ENCODE data around the gene DBT.
"Not testable (repeated sequence)": the region's sequence is repeated elsewhere in the genome, so short reads cannot be mapped to it uniquely, and the experiment has no call there.

The DBT gene

DNA sequence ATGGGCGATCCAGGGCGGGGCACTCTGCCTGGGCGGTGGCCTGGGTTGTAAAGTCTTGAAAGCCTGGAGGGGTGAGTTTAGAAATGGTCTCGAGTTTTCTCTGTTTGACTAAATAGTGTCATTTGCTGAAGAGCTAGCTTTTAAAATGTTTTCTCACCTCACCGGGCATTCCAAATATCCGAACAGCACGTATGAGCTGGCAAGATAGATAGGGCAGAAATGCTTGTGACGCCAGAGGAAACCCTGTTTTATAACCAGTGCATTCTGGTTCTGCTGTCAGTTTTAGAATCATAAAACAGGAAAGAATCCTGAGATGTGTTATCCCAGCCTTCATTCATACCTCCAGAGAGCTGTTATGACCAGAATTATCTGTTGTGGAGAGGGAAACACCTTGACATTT lies 17.1 kb upstream of the DBT start:
- TF ChIP-seq, protein P1, sequence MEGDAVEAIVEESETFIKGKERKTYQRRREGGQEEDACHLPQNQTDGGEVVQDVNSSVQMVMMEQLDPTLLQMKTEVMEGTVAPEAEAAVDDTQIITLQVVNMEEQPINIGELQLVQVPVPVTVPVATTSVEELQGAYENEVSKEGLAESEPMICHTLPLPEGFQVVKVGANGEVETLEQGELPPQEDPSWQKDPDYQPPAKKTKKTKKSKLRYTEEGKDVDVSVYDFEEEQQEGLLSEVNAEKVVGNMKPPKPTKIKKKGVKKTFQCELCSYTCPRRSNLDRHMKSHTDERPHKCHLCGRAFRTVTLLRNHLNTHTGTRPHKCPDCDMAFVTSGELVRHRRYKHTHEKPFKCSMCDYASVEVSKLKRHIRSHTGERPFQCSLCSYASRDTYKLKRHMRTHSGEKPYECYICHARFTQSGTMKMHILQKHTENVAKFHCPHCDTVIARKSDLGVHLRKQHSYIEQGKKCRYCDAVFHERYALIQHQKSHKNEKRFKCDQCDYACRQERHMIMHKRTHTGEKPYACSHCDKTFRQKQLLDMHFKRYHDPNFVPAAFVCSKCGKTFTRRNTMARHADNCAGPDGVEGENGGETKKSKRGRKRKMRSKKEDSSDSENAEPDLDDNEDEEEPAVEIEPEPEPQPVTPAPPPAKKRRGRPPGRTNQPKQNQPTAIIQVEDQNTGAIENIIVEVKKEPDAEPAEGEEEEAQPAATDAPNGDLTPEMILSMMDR (IDR thresholded peaks at IDR 0.05; ENCODE audit: low read depth, low read length) = no peak
- peak overlapping the region; percentile 95 to 98 for H3K4me3 ChIP-seq (replicated peaks in 1 of 2; ENCODE audit: low read depth in 2 of 2, low read length in 2 of 2)
- peak; percentile 7 to 10 for DNase-seq (ENCODE audit: low read depth in 2 of 2)

DNA sequence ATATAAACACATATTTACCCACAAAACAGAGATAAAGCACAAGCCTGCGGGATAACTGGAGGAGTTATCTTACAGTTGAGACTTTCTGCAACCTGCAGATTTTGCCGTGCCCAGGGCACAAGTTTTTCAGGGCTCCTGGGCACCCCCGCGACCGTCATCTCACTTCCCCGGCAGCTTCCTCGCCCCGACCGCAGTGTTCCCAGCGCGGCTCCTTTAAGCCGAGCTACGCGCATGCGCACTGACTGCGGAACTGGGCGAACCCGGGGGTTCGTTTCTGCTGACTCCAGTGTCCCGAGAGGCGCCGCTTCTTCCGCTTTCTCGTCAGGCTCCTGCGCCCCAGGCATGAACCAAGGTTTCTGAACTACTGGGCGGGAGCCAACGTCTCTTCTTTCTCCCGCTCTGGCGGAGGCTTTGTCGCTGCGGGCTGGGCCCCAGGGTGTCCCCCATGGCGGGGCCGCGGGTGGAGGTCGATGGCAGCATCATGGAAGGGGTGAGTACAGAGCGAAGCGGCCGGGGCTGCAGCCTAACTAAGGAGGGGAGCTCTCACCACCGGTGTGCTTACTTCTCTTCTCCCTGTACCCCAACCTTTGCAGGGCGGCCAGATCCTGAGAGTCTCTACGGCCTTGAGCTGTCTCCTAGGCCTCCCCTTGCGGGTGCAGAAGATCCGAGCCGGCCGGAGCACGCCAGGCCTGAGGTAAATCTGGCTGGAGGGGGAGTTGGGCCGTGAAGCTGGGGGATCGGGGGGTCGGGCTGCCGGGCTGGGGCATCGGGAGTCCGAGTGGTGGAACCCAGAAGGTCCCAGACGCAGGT lies 16.5 kb upstream of the DBT start, which contains the start of gene RTCA:
TSS of gene RTCA (plus strand) at position 286 of the 810 bp plus-strand sequence. CDS start at position 446, 160 bp downstream.
- TF ChIP-seq, protein P1 (IDR thresholded peaks at IDR 0.05; ENCODE audit: low read depth, low read length) = no peak
- H3K4me3 ChIP-seq (replicated peaks in 1 of 2; ENCODE audit: low read depth in 2 of 2, low read length in 2 of 2) = peak within 1 kb of the TSS; percentile 95 to 98

DNA sequence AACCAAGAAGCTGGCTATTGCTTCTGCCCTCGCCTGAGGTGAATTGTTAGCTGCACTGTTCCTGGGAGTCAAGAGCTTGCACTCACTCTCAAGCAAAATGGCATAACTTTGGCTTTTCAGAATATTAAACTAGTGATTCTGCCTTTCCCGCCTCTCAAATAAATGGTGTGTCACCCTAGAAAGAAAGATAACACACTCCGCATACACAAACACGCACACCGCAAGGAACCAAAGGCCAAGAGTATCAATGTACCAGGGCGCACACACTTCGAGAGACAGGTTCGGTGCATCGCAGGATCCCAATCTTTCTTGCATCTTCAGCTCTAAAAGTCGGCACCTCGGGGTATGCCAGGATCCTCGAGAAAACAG lies 15.9 kb upstream of the DBT start:
- DNase-seq (ENCODE audit: low read depth in 2 of 2) = peak; percentile 60 to 61
- TF ChIP-seq, protein P1 (IDR thresholded peaks at IDR 0.05; ENCODE audit: low read depth, low read length) = no peak
- H3K4me3 ChIP-seq (replicated peaks in 1 of 2; ENCODE audit: low read depth in 2 of 2, low read length in 2 of 2) = peak overlapping the region; percentile 95 to 98

More for the DNA sequence above, 16.5 kb upstream of the DBT start, which contains the start of gene RTCA:
- peak; percentile 96 to 97 for DNase-seq (ENCODE audit: low read depth in 2 of 2)

GRCh38 chr1:100264081-100264480 lies 14.4 kb upstream of the DBT start:
- not testable (repeated sequence) for DNase-seq (ENCODE audit: low read depth in 2 of 2); H3K4me3 ChIP-seq (replicated peaks in 1 of 2; ENCODE audit: low read depth in 2 of 2, low read length in 2 of 2)

- DNase-seq (ENCODE audit: low read depth in 2 of 2) = no peak
- TF ChIP-seq, protein P1 (IDR thresholded peaks at IDR 0.05; ENCODE audit: low read depth, low read length) = no peak
- no peak overlapping the region for H3K4me3 ChIP-seq (replicated peaks in 1 of 2; ENCODE audit: low read depth in 2 of 2, low read length in 2 of 2)
Measured at GRCh38 chr1:100261686-100262085, 12.1 kb upstream of the DBT start.

- DNase-seq (ENCODE audit: low read depth in 2 of 2) = not testable (repeated sequence)
Measured at GRCh38 chr1:100258427-100258826, 8.8 kb upstream of the DBT start.

DNA sequence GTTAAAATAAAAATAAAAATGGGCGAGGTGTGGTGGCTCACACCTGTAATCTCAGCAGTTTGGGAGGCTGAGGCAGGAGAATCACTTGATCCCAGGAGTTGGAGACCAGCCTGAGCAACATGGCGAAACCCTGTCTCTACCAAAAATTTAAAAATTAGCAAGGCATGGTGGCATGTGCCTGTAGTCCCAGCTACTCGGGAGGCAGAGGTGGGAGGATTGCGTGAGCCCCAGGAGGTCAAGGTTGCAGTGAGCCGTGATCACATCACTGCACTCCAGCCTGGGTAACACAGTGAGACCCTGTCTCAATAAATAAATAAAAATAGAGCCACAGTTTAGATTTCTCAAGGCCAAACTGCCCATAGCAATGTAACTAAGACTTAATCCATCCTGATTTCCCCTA lies 6.6 kb upstream of the DBT start:
- not testable (repeated sequence) for H3K4me3 ChIP-seq (replicated peaks in 1 of 2; ENCODE audit: low read depth in 2 of 2, low read length in 2 of 2); DNase-seq (ENCODE audit: low read depth in 2 of 2)

More at GRCh38 chr1:100258427-100258826, 8.8 kb upstream of the DBT start:
- H3K4me3 ChIP-seq (replicated peaks in 1 of 2; ENCODE audit: low read depth in 2 of 2, low read length in 2 of 2) = not testable (repeated sequence)

- DNase-seq (ENCODE audit: low read depth in 2 of 2) = no peak
- TF ChIP-seq, protein P1 (IDR thresholded peaks at IDR 0.05; ENCODE audit: low read depth, low read length) = no peak
Measured at GRCh38 chr1:100253552-100253951, 3.9 kb upstream of the DBT start.

More at GRCh38 chr1:100253552-100253951, 3.9 kb upstream of the DBT start:
- H3K4me3 ChIP-seq (replicated peaks in 1 of 2; ENCODE audit: low read depth in 2 of 2, low read length in 2 of 2) = no peak overlapping the region

Measured in cardiac fibroblast (primary cell).